Hepatic stellate cell (primary cell): ENCODE measurements around the gene CPED1.
"Not testable (repeated sequence)": the region's sequence is repeated elsewhere in the genome, so short reads cannot be mapped to it uniquely, and the experiment has no call there.

Experiments used
- DNase-seq: peaks from one replicate; pipeline ENCODE4 v3.0.0; 2011; ENCODE audit warnings: low spot score

CPED1 gene

GRCh38 chr7:121020249-121020988 is 31.9 kb downstream of the CPED1 start:
- no peak for DNase-seq

GRCh38 chr7:121020989-121021969 is 32.8 kb downstream of the CPED1 start:
- DNase-seq: no peak

GRCh38 chr7:121023194-121023593 is 34.7 kb downstream of the CPED1 start:
- no peak for DNase-seq

- no peak for DNase-seq
Measured at GRCh38 chr7:121023683-121024511, 35.4 kb downstream of the CPED1 start.

GRCh38 chr7:121024611-121025010 is 36.1 kb downstream of the CPED1 start:
- no peak for DNase-seq

- no peak for DNase-seq
Measured at GRCh38 chr7:121026159-121026558, 37.6 kb downstream of the CPED1 start.

GRCh38 chr7:121026577-121027111 is 38.1 kb downstream of the CPED1 start:
- no peak for DNase-seq

- no peak for DNase-seq
Measured at GRCh38 chr7:121027761-121028669, 39.5 kb downstream of the CPED1 start.

GRCh38 chr7:121029302-121029701 is 40.8 kb downstream of the CPED1 start:
- no peak for DNase-seq

- no peak for DNase-seq
Measured at GRCh38 chr7:121030308-121030707, 41.8 kb downstream of the CPED1 start.

GRCh38 chr7:121032645-121033460 is 44.3 kb downstream of the CPED1 start:
- no peak for DNase-seq

- DNase-seq: no peak
Measured at GRCh38 chr7:121034929-121035328, 46.4 kb downstream of the CPED1 start.

GRCh38 chr7:121036776-121037175 is 48.3 kb downstream of the CPED1 start:
- not testable (repeated sequence) for DNase-seq

- DNase-seq: not testable (repeated sequence)
Measured at GRCh38 chr7:121037329-121037728, 48.8 kb downstream of the CPED1 start.

- no peak for DNase-seq
Measured at GRCh38 chr7:121037957-121038716, 49.6 kb downstream of the CPED1 start.

- DNase-seq: no peak
Measured at GRCh38 chr7:121038717-121039509, 50.4 kb downstream of the CPED1 start.

- DNase-seq: no peak
Measured at GRCh38 chr7:121039510-121039822, 51.0 kb downstream of the CPED1 start.

GRCh38 chr7:121039994-121040393 is 51.5 kb downstream of the CPED1 start:
- no peak for DNase-seq
